Esophagus squamous epithelium (tissue), 5 donors: ENCODE measurements around the gene LSM4. TPM values are rescaled to one million over a fixed set of nuclear protein-coding genes. Genes with fewer than 3 reads are reported as not detected.

Experiments
- DNase-seq: peaks from one replicate; lab custom pipeline; 2025; lab: John Stamatoyannopoulos, UW
- H3K27ac ChIP-seq, 4 donors: fragments of 200-600 bp; sonication (generic); one replicate each; pipeline ENCODE4 v1.5.1; 2016 to 2019; ENCODE audit warnings: mild to moderate bottlenecking in 1 of 4
- H3K27me3 ChIP-seq, 4 donors: fragments of 200-600 bp; sonication (generic); 1 replicate in 3 of 4; 2 replicates in 1 of 4; pipeline versions ENCODE4 v1.5.1 to v1.6.0; 2017 to 2021; ENCODE audit warnings: antibody characterized with exemption in 1 of 4
- H3K36me3 ChIP-seq, 3 donors: fragments of 200-600 bp; sonication (generic); one replicate each; pipeline ENCODE4 v1.5.1; 2016 to 2019
- H3K4me1 ChIP-seq, 3 donors: fragments of 200-600 bp; sonication (generic); one replicate each; pipeline ENCODE4 v1.5.1; 2017 to 2019
- H3K4me3 ChIP-seq, 4 donors: fragments of 200-600 bp; sonication (generic); 1 replicate in 3 of 4; 2 replicates in 1 of 4; pipeline ENCODE4 v1.5.1; 2016 to 2019; ENCODE audit warnings: mild to moderate bottlenecking in 2 of 4, moderate library complexity in 1 of 4
- H3K9me3 ChIP-seq, 3 donors: fragments of 200-600 bp; sonication (generic); one replicate each; pipeline ENCODE4 v1.5.1; 2016 to 2019
- CTCF ChIP-seq, 6 experiments: fragments of 450-650 bp in 4 of 6; fragments of 200-600 bp in 2 of 6; sonication (generic) in 2 of 6; IDR thresholded peaks; one replicate each; pipeline ENCODE4 v1.5.1; 2016 to 2019; ENCODE audit warnings: antibody characterized with exemption in 6 of 6, mild to moderate bottlenecking in 4 of 6, moderate library complexity in 4 of 6
- POLR2A ChIP-seq, 4 donors: fragments of 450-650 bp; IDR thresholded peaks; one replicate each; pipeline ENCODE4 v1.6.1; 2017; ENCODE audit warnings: antibody characterized with exemption in 4 of 4, mild to moderate bottlenecking in 4 of 4, moderate library complexity in 3 of 4
- WGBS, 2 donors: methylation state at CpG; one replicate each; pipeline ENCODE4 v1.1.5; 2018; 5-methylcytosine and 5-hydroxymethylcytosine counted together
- intact Hi-C: fragments of 100-400 bp; cut with DNase I; formaldehyde crosslinking; loops from one replicate; pipeline ENCODE4 v1.15.0; 2022
- small RNA-seq, 4 donors: library from RNA; depleted of rRNA; stranded (forward); fragments of <200 nt; gene quantifications; one replicate each; pipeline ENCODE3, GENCODE V24; 2016
- total RNA-seq, 4 donors: library from RNA; depleted of rRNA; stranded (reverse); fragments of >200 nt; gene quantifications; one replicate each; pipeline ENCODE4 v1.1.0, GENCODE V29; 2016
- donor health status: DM: yes; HTN: yes; CAD: no.

Gene LSM4
- total RNA-seq, 4 donors from 2014 or later, result 97.3 to 228 (median 137) TPM

GRCh38 chr19:18257503-18258470 lies 65.1 kb downstream of the LSM4 start:
- 87 to 90% methylated on average over 2 to 11 of the region's 55 CpGs for WGBS, 2 donors
- H3K4me3 ChIP-seq, result no peak overlapping the region
- intact Hi-C loops, result loop anchor here (5.0 to 10.0 kb wide), 2 partner anchors 60 to 143 kb away; no protein-coding TSS in a partner anchor
- H3K9me3 ChIP-seq, result no peaks in the 10 kb centered on the region
- TF ChIP-seq CTCF (IDR thresholded peaks at IDR 0.05), result no peak
- TF ChIP-seq POLR2A (IDR thresholded peaks at IDR 0.05), result no peak
- H3K4me1 ChIP-seq, result peaks cover 5 to 30% (median 7%) of the 10 kb centered on the region in 3 donors
- peaks cover 0 to 12% (median 0%) of the 10 kb centered on the region in 3 donors for H3K36me3 ChIP-seq
- no peak for DNase-seq
- H3K27me3 ChIP-seq, result peaks cover 0 to 12% (median 0%) of the 10 kb centered on the region in 4 donors
- no peak overlapping the region for H3K27ac ChIP-seq

Small RNA genes lying within 50 kb of the gene (small RNA-seq; reads per million reads assigned to genes)
- gene MIR3188 (0 to 0.27 (median 0) reads per million in 4 donors), gene RN7SL513P (0 reads per million in 4 donors), gene RPL39P38 (0 reads per million in 4 donors)

Other genes with a start within 250 kb of the LSM4 start
- 1 to 10 TPM; 1.1 to 2.3 (median 1.9) TPM for gene IL12RB1, start 236.1 kb downstream of the LSM4 start, total RNA-seq
- 1 to 10 TPM; 2.3 to 4.8 (median 4.1) TPM for gene MAST3, start 225.3 kb downstream of the LSM4 start, total RNA-seq
- 10 to 100 TPM; 20.4 to 42.1 (median 29.1) TPM for gene PIK3R2, start 169.9 kb downstream of the LSM4 start, total RNA-seq
- gene IFI30, start 149.3 kb downstream of the LSM4 start, total RNA-seq, result 10 to 100 TPM; 11.3 to 90.5 (median 25.7) TPM
- 10 to 100 TPM; 10.6 to 23.5 (median 14.0) TPM for gene MPV17L2, start 129.9 kb downstream of the LSM4 start, total RNA-seq
- under 1 TPM in 3 of 4 donors, not detected in 1; 0.30 to 0.76 (median 0.44) TPM for gene RAB3A, start 119.0 kb downstream of the LSM4 start, total RNA-seq
- gene PDE4C, start 96.6 kb downstream of the LSM4 start, total RNA-seq, result under 1 TPM in 1 of 4 donors, not detected in 3; 0.76 TPM
- gene IQCN, start 48.6 kb downstream of the LSM4 start, total RNA-seq, result 1 to 10 TPM in 2 of 4 donors, under 1 TPM in 2; 0.23 to 3.1 (median 0.96) TPM
- gene JUND, start 41.5 kb downstream of the LSM4 start, total RNA-seq, result 100 to 1,000 TPM in 3 of 4 donors, 10 to 100 TPM in 1; 71.7 to 192 (median 166) TPM
- 10 to 100 TPM in 1 of 4 donors, 1 to 10 TPM in 2, under 1 TPM in 1; 0.83 to 10.1 (median 5.3) TPM for gene PGPEP1, start 17.5 kb upstream of the LSM4 start, total RNA-seq
- gene GDF15, start 63.1 kb upstream of the LSM4 start, total RNA-seq, result 1 to 10 TPM in 1 of 4 donors, under 1 TPM in 1, not detected in 2; 0.76 to 2.3 TPM
- gene LRRC25, start 74.5 kb upstream of the LSM4 start, total RNA-seq, result 10 to 100 TPM in 1 of 4 donors, 1 to 10 TPM in 1, under 1 TPM in 2; 0.53 to 10.3 (median 1.9) TPM
- 10 to 100 TPM; 23.7 to 48.1 (median 26.1) TPM for gene SSBP4, start 96.3 kb upstream of the LSM4 start, total RNA-seq
- 10 to 100 TPM in 3 of 4 donors, 1 to 10 TPM in 1; 8.1 to 24.4 (median 14.4) TPM for gene ISYNA1, start 115.1 kb upstream of the LSM4 start, total RNA-seq
- gene ELL, start 199.0 kb upstream of the LSM4 start, total RNA-seq, result 10 to 100 TPM in 2 of 4 donors, 1 to 10 TPM in 2; 5.9 to 12.8 (median 9.9) TPM
- gene FKBP8, start 220.5 kb upstream of the LSM4 start, total RNA-seq, result 100 to 1,000 TPM; 132 to 273 (median 247) TPM
- 100 to 1,000 TPM in 1 of 4 donors, 10 to 100 TPM in 3; 65.5 to 104 (median 83.5) TPM for gene KXD1, start 234.8 kb upstream of the LSM4 start, total RNA-seq
- 100 to 1,000 TPM; 445 to 799 (median 753) TPM for gene UBA52, start 248.8 kb upstream of the LSM4 start, total RNA-seq